IMR-90 (cell line): ENCODE measurements around the gene BRAF.

Source experiments
- BHLHE40 ChIP-seq: fragments of 150-350 bp; IDR thresholded peaks from 2 replicates; pipeline ENCODE4 v1.6.1; 2016; ENCODE audit warnings: mild to moderate bottlenecking, low read depth, low read length
- CEBPB ChIP-seq: IDR thresholded peaks from 2 replicates; pipeline ENCODE4 v1.6.1; 2012; ENCODE audit warnings: low read depth, low read length, improper control_type of control experiment
- CHD1 ChIP-seq: IDR thresholded peaks from 2 replicates; pipeline ENCODE4 v1.6.1; 2012; ENCODE audit warnings: low read depth, low read length, improper control_type of control experiment
- ELK1 ChIP-seq: fragments of 150-350 bp; IDR thresholded peaks from 2 replicates; pipeline ENCODE4 v1.6.1; 2016; ENCODE audit warnings: low read depth, mild to moderate bottlenecking, low read length, moderate library complexity, borderline replicate concordance
- FOS ChIP-seq: fragments of 150-350 bp; IDR thresholded peaks from 2 replicates; pipeline ENCODE4 v1.6.1; 2016; ENCODE audit warnings: low read depth, low read length
- MAFK ChIP-seq: IDR thresholded peaks from 2 replicates; pipeline ENCODE4 v1.6.1; 2012; ENCODE audit warnings: low read depth, low read length, improper control_type of control experiment
- MAZ ChIP-seq: IDR thresholded peaks from 2 replicates; pipeline ENCODE4 v1.6.1; 2012; ENCODE audit warnings: low read depth, mild to moderate bottlenecking, low read length, improper control_type of control experiment, moderate library complexity, borderline replicate concordance
- MXI1 ChIP-seq: IDR thresholded peaks from 2 replicates; pipeline ENCODE4 v1.6.1; 2012; ENCODE audit warnings: low read depth, mild to moderate bottlenecking, low read length, moderate library complexity, borderline replicate concordance
- POLR2A ChIP-seq: IDR thresholded peaks from 2 replicates; pipeline ENCODE4 v1.6.1; 2012; ENCODE audit warnings: mild to moderate bottlenecking, low read depth, low read length
- RCOR1 ChIP-seq: IDR thresholded peaks from 2 replicates; pipeline ENCODE4 v1.6.1; 2012; ENCODE audit warnings: mild to moderate bottlenecking, low read length, improper control_type of control experiment; ENCODE audit not compliant: insufficient replicate concordance
- RFX5 ChIP-seq: IDR thresholded peaks from 2 replicates; pipeline ENCODE4 v1.8.0; 2012; ENCODE audit warnings: low read depth, mild to moderate bottlenecking, low read length, moderate library complexity
- TF ChIP-seq, protein P1 (sequence below): conservative IDR thresholded peaks from 2 replicates; pipeline ENCODE4 v1.5.1; 2012; ENCODE audit warnings: mild to moderate bottlenecking, low read depth, low read length, improper control_type of control experiment
- TF ChIP-seq, protein P2 (sequence below): fragments of 150-350 bp; IDR thresholded peaks from 2 replicates; pipeline ENCODE4 v1.6.1; 2017; ENCODE audit warnings: mild to moderate bottlenecking, antibody characterized with exemption, low read length, low read depth

GRCh38 chr7:140723574-140723973 lies 201.2 kb downstream of the BRAF start:
- no peak for TF ChIP-seq FOS
- TF ChIP-seq, protein P1, sequence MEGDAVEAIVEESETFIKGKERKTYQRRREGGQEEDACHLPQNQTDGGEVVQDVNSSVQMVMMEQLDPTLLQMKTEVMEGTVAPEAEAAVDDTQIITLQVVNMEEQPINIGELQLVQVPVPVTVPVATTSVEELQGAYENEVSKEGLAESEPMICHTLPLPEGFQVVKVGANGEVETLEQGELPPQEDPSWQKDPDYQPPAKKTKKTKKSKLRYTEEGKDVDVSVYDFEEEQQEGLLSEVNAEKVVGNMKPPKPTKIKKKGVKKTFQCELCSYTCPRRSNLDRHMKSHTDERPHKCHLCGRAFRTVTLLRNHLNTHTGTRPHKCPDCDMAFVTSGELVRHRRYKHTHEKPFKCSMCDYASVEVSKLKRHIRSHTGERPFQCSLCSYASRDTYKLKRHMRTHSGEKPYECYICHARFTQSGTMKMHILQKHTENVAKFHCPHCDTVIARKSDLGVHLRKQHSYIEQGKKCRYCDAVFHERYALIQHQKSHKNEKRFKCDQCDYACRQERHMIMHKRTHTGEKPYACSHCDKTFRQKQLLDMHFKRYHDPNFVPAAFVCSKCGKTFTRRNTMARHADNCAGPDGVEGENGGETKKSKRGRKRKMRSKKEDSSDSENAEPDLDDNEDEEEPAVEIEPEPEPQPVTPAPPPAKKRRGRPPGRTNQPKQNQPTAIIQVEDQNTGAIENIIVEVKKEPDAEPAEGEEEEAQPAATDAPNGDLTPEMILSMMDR, result no peak
- TF ChIP-seq ELK1, result no peak
- TF ChIP-seq POLR2A, result no peak
- TF ChIP-seq RCOR1, result no peak
- no peak for TF ChIP-seq CEBPB
- TF ChIP-seq BHLHE40, result no peak
- TF ChIP-seq MAFK, result no peak
- TF ChIP-seq MAZ, result no peak
- TF ChIP-seq, protein P2, sequence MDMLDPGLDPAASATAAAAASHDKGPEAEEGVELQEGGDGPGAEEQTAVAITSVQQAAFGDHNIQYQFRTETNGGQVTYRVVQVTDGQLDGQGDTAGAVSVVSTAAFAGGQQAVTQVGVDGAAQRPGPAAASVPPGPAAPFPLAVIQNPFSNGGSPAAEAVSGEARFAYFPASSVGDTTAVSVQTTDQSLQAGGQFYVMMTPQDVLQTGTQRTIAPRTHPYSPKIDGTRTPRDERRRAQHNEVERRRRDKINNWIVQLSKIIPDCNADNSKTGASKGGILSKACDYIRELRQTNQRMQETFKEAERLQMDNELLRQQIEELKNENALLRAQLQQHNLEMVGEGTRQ, result no peak
- TF ChIP-seq RFX5, result no peak
- TF ChIP-seq CHD1, result no peak
- no peak for TF ChIP-seq MXI1
